Cardiac fibroblast (primary cell): ENCODE results near the gene LAMP1.
"Not testable (repeated sequence)": the region's sequence is repeated elsewhere in the genome, so short reads cannot be mapped to it uniquely, and the experiment has no call there.

Experiments
- DNase-seq, 2 donors: peaks; one replicate each; pipeline versions ENCODE4 v3.0.0 to v3.0.0-alpha.2; 2010; ENCODE audit warnings: low read depth in 2 of 2
- H3K4me3 ChIP-seq, 2 donors: replicated peaks in 1 of 2; 1 replicate in 1 of 2; 2 replicates in 1 of 2; pipeline ENCODE4 v1.5.1; 2011; ENCODE audit warnings: low read depth in 2 of 2, low read length in 2 of 2, mild to moderate bottlenecking in 2 of 2, moderate library complexity in 1 of 2
- TF ChIP-seq, protein P1 (sequence below): IDR thresholded peaks from one replicate; pipeline ENCODE4 v1.5.1; 2011; ENCODE audit warnings: low read depth, mild to moderate bottlenecking, low read length, inconsistent platforms

Gene LAMP1

GRCh38 chr13:113296823-113297369 lies at the start of gene LAMP1:
Gene LAMP1, plus strand, starts transcription at chr13:113297239. Its CDS starts 196 bp downstream, at chr13:113297435.
- peak within 1 kb of the TSS; percentile 90 to 92 for H3K4me3 ChIP-seq
- TF ChIP-seq, protein P1, sequence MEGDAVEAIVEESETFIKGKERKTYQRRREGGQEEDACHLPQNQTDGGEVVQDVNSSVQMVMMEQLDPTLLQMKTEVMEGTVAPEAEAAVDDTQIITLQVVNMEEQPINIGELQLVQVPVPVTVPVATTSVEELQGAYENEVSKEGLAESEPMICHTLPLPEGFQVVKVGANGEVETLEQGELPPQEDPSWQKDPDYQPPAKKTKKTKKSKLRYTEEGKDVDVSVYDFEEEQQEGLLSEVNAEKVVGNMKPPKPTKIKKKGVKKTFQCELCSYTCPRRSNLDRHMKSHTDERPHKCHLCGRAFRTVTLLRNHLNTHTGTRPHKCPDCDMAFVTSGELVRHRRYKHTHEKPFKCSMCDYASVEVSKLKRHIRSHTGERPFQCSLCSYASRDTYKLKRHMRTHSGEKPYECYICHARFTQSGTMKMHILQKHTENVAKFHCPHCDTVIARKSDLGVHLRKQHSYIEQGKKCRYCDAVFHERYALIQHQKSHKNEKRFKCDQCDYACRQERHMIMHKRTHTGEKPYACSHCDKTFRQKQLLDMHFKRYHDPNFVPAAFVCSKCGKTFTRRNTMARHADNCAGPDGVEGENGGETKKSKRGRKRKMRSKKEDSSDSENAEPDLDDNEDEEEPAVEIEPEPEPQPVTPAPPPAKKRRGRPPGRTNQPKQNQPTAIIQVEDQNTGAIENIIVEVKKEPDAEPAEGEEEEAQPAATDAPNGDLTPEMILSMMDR = no peak
- peak; percentile 96 to 99 for DNase-seq

DNA sequence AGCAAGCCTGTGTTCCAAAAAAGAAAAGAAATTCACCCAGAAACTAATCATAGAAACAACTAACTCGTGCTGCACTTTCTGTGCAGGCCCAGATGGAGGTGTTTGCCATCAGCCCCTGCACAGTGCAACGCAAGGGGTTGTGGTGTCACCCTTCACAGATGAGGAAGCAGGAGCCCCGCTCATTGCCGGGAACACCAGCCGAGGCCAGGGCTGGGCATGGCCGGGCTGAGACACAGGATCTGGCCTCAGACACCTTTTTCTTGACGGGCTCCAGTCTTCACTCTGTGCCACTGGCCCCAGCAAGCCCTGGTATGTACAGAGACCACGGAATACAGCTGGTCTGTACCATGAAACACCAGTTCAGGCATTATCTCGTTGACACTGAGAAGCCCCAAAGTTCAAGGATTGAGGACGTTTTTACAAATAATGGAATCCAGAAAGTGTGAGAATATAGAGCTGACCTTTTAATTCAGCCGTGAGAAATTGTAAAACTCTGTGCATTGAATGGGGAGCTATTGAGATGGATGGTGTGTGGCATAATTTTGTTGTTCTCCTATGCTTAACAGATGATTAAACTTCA lies 44.4 kb upstream of the LAMP1 start:
- TF ChIP-seq, protein P1 = no peak
- DNase-seq = no peak
- H3K4me3 ChIP-seq = no peak overlapping the region

- not testable (repeated sequence) for DNase-seq, H3K4me3 ChIP-seq
These were observed 39.1 kb upstream of the LAMP1 start for GRCh38 chr13:113257908-113258307.

- TF ChIP-seq, protein P1 = no peak
- no peak overlapping the region for H3K4me3 ChIP-seq
- no peak for DNase-seq
These were observed 38.6 kb upstream of the LAMP1 start for GRCh38 chr13:113258321-113259054.

GRCh38 chr13:113260996-113261395 lies 36.0 kb upstream of the LAMP1 start:
- DNase-seq = no peak
- H3K4me3 ChIP-seq = no peak overlapping the region
- TF ChIP-seq, protein P1 = no peak

DNA sequence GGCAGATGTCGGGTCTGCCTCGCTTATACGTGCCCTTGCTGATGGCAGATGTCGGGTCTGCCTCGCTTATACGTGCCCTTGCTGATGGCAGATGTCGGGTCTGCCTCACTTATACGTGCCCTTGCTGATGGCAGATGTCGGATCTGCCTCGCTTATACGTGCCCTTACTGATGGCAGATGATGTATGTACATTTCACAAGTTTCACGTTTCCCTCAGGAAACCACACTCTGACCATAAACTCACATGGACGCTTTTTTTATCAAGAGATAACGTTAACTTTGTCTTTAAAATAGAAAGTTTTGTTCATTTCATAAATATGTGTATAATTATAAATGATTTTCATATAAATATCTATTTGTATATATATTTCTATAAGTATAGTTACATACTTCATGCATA lies 34.0 kb upstream of the LAMP1 start:
- not testable (repeated sequence) for H3K4me3 ChIP-seq, DNase-seq

DNA sequence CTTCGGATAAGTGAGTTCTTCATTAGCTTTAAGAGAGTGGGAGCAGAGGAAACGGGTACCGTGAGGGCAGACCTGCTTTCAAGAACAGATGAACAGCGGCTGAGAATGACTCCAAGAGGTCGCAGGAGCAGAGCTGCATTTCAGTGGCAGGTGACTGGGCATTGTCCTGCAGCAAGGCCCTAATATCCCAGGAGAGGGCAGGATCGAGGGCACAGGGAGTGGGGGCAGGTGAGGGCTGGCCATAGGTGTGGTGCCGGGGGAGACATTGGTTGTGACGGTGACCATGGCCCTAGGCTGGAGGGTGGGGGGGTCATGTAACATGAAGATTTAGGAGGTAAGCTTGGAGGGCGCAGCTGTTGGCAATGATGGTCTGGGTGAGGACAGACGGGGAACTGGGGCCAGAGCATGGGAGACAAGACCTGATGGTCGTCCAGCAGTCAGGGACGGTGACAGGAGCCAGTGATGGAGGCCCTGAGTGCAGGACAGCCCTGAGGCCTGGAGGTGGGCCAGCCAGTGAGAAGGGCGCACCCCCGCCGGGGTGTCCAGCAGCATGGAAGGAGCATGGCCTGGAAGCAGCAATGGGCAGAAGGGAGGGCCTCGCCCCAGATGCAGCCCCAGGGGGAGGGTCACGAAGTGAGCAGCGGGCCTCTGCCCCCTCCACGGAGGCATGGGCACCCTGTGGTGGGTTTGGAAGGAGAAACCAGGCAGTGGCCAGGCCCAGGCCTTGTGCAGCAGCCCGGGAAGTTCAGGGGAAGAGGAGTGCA lies 29.2 kb upstream of the LAMP1 start:
- H3K4me3 ChIP-seq = no peak overlapping the region
- TF ChIP-seq, protein P1 = no peak
- DNase-seq = no peak
